Endothelial cell of umbilical vein (primary cell): ENCODE results near the gene TMEM107. TPM values are rescaled to one million over a fixed set of nuclear protein-coding genes. Genes with fewer than 3 reads are reported as not detected.

Experiments used
- BruUV-seq: library from RNA; stranded (reverse); fragments of 400-500 nt; replicated peaks from 2 replicates; lab custom pipeline; 2021; lab: Mats Ljungman, UMichigan
- CTCF ChIA-PET: fragments of 300-600, 350-600 bp; sonication (Branson Sonifier 250); formaldehyde crosslinking; loops from one replicate; lab custom pipeline; 2021; ENCODE audit warnings: antibody characterized with exemption, inconsistent platforms; lab: Charles Lee
- POLR2A ChIA-PET: fragments of 300-600, 350-600 bp; sonication (Branson Sonifier 250); formaldehyde crosslinking; loops from one replicate; lab custom pipeline; 2021; ENCODE audit warnings: antibody characterized with exemption, inconsistent platforms; lab: Charles Lee
- DNase-seq: peaks from one replicate; pipeline ENCODE4 v3.0.0-alpha.2; 2011; ENCODE audit warnings: low read depth, low spot score
- FAIRE-seq: peaks from 2 replicates; lab custom pipeline; 2011; peaks lifted over from hg19 to GRCh38; lab: Jason Lieb, UNC
- H2AFZ ChIP-seq: 2 replicates; pipeline ENCODE4 v1.6.0; 2012; ENCODE audit warnings: low read depth, low read length, control low read depth, inconsistent platforms
- H3K27ac ChIP-seq: 2 replicates; pipeline ENCODE4 v1.5.1; 2011; ENCODE audit warnings: low read depth, mild to moderate bottlenecking, control low read depth, low read length, moderate library complexity; ENCODE audit not compliant: insufficient read depth
- H3K27me3 ChIP-seq, 2 experiments: 2 replicates each; pipeline versions ENCODE4 v1.6.0 to v1.6.1; 2011; ENCODE audit warnings: low read length in 2 of 2, mixed read lengths in 1 of 2; ENCODE audit not compliant: control insufficient read depth in 2 of 2, insufficient read depth in 2 of 2
- H3K36me3 ChIP-seq, 2 experiments: 2 replicates in 1 of 2; 3 replicates in 1 of 2; pipeline ENCODE4 v1.5.1; 2011; ENCODE audit warnings: low read length in 2 of 2, mild to moderate bottlenecking in 1 of 2, moderate library complexity in 1 of 2; ENCODE audit not compliant: control insufficient read depth in 2 of 2, insufficient read depth in 2 of 2; ENCODE audit errors: extremely low read depth in 1 of 2
- H3K4me1 ChIP-seq: 3 replicates; pipeline ENCODE4 v1.5.1; 2011; ENCODE audit warnings: mild to moderate bottlenecking, low read length; ENCODE audit not compliant: control insufficient read depth, insufficient read depth; ENCODE audit errors: extremely low read depth
- H3K4me2 ChIP-seq: 2 replicates; pipeline ENCODE4 v1.6.1; 2011; ENCODE audit warnings: low read length, control low read depth, mixed read lengths; ENCODE audit not compliant: insufficient read depth
- H3K4me3 ChIP-seq, 3 experiments: fragments of 200-600 bp in 1 of 3; sonication (generic), shearing (Covaris generic) in 1 of 3; replicated peaks in 1 of 3; 2 replicates each; pipeline ENCODE4 v1.5.1; 2011 to 2016; ENCODE audit warnings: control low read depth in 3 of 3, low read length in 3 of 3, mild to moderate bottlenecking in 2 of 3, inconsistent platforms in 1 of 3, low read depth in 1 of 3, moderate library complexity in 1 of 3; ENCODE audit not compliant: insufficient read depth in 1 of 3
- H3K79me2 ChIP-seq: 2 replicates; pipeline ENCODE4 v1.6.0; 2012; ENCODE audit warnings: low read length, inconsistent platforms; ENCODE audit not compliant: control insufficient read depth, insufficient read depth
- H3K9ac ChIP-seq: replicated peaks from 2 replicates; pipeline ENCODE3; 2011; ENCODE audit warnings: low read length, control low read depth; ENCODE audit not compliant: insufficient read depth; ENCODE audit errors: extremely low read depth
- H3K9me1 ChIP-seq: replicated peaks from 3 replicates; pipeline ENCODE4 v1.6.0; 2011; ENCODE audit warnings: mild to moderate bottlenecking, low read length; ENCODE audit not compliant: control insufficient read depth, insufficient read depth; ENCODE audit errors: extremely low read depth
- H3K9me3 ChIP-seq: replicated peaks from 2 replicates; pipeline ENCODE4 v1.5.1; 2012; ENCODE audit warnings: low read length, inconsistent platforms; ENCODE audit not compliant: control insufficient read depth, insufficient read depth
- H4K20me1 ChIP-seq: replicated peaks from 2 replicates; pipeline ENCODE3; 2011; ENCODE audit warnings: mild to moderate bottlenecking, low read length; ENCODE audit not compliant: control insufficient read depth, insufficient read depth; ENCODE audit errors: extremely low read depth
- CTCF ChIP-seq, 2 donors: IDR thresholded peaks; 1 replicate in 1 of 2; 2 replicates in 1 of 2; pipeline ENCODE4 v1.5.1; 2011; ENCODE audit warnings: low read length in 2 of 2, mild to moderate bottlenecking in 2 of 2, moderate library complexity in 2 of 2, control low read depth in 1 of 2, inconsistent platforms in 1 of 2, low read depth in 1 of 2; ENCODE audit not compliant: insufficient read depth in 1 of 2; ENCODE audit errors: extremely low read depth in 1 of 2
- EZH2 ChIP-seq: IDR thresholded peaks from 2 replicates; pipeline ENCODE4 v1.6.1; 2012; ENCODE audit warnings: borderline replicate concordance, low read depth, mild to moderate bottlenecking, moderate library complexity, low read length, inconsistent platforms; ENCODE audit not compliant: severe bottlenecking
- FOS ChIP-seq: IDR thresholded peaks from 2 replicates; pipeline ENCODE4 v1.6.1; 2011; ENCODE audit warnings: mild to moderate bottlenecking, low read length, moderate library complexity, borderline replicate concordance; ENCODE audit not compliant: insufficient read depth
- GATA2 ChIP-seq: IDR thresholded peaks from 2 replicates; pipeline ENCODE4 v1.7.0; 2011; ENCODE audit warnings: low read depth, mild to moderate bottlenecking, moderate library complexity, mixed read lengths, low read length; ENCODE audit not compliant: insufficient read length, insufficient read depth
- JUN ChIP-seq: IDR thresholded peaks from 2 replicates; pipeline ENCODE4 v1.6.1; 2011; ENCODE audit warnings: borderline replicate concordance, low read depth; ENCODE audit not compliant: insufficient read length, insufficient read depth
- MYC ChIP-seq: IDR thresholded peaks from one replicate; pipeline ENCODE4 v1.6.1; 2011; ENCODE audit warnings: mild to moderate bottlenecking, low read depth, low read length
- POLR2A ChIP-seq: IDR thresholded peaks from 2 replicates; pipeline ENCODE4 v1.6.1; 2012; ENCODE audit warnings: low read depth, mild to moderate bottlenecking, control low read depth, low read length
- POLR2AphosphoS5 ChIP-seq: IDR thresholded peaks from 2 replicates; pipeline ENCODE4 v1.6.1; 2012; ENCODE audit warnings: low read depth, mild to moderate bottlenecking, control low read depth, low read length, moderate library complexity; ENCODE audit not compliant: insufficient read depth
- dilution Hi-C: fragments of 300-500 bp; cut with MboI; formaldehyde crosslinking; loops from one replicate; pipeline ENCODE4 v1.15.0; 2019; ENCODE audit warnings: low sequenced_read_pairs; ENCODE audit not compliant: extremely low pct_ligation_motif_present
- intact Hi-C: fragments of 100-400 bp; cut with micrococcal nuclease; formaldehyde crosslinking; loops from one replicate; pipeline ENCODE4 v1.10.0; 2022
- polyA plus RNA-seq, 4 experiments: library from polyadenylated mRNA; depleted of rRNA in 3 of 4; stranded (reverse) in 3 of 4; unstranded in 1 of 4; fragments of >200 nt; gene quantifications; 2 replicates each; pipeline versions ENCODE4 v1.2.1 to v1.2.3, GENCODE V29; 2011 to 2012; ENCODE audit warnings: missing spikeins in 1 of 4
- total RNA-seq: library from RNA; stranded (reverse); gene quantifications from 2 replicates; pipeline ENCODE4 v1.2.3, GENCODE V29; 2021
- TF ChIP-seq, protein P1 (sequence below): IDR thresholded peaks from 2 replicates; pipeline ENCODE4 v1.6.1; 2011; ENCODE audit not compliant: insufficient read depth, insufficient read length

Gene TMEM107
- total and polyA plus RNA-seq, 2 donors (not counting 3 experiments of a cell fraction or from before 2014, with no cell fraction given) = 20.4 to 31.6 TPM

DNA sequence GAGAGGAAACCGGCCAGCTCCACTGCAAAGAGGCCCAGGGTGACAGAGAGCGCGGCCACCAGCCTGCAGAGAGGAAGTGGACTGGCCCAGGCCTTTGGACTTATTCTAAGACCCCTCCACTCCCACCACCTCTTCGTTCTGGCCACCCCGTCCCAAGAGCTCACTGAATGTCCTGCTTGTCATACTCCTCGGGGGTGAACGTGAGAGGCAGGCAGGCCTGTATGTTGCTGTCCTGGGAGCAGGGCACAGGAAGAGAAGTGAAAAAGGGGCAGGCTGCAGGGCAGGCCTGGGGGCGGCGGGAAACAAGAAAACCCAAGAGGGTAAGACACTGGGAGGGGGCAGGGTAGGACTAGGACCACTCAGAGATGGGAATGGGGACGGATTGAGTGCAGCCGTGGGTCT lies 384 bp downstream of the TMEM107 start:
- Histone ChIP-seq H2AFZ (peak overlapping the region; percentile 91), H3K4me1 (peaks cover 23% of the 10 kb centered on the region), H3K36me3 (no peaks in the 10 kb centered on the region), H3K79me2 (no peaks in the 10 kb centered on the region), H4K20me1 (no peaks in the 10 kb centered on the region), H3K27me3 (no peaks in the 10 kb centered on the region), H3K4me3 (peak overlapping the region; percentile 21 to 61 (median 42)), H3K9me3 (no peaks in the 10 kb centered on the region), H3K9me1 (no peaks in the 10 kb centered on the region), H3K9ac (peak overlapping the region; percentile 69), H3K27ac (peak overlapping the region; percentile 29), H3K4me2 (peak overlapping the region; percentile 64)
- dilution Hi-C loops (no loop called here), intact Hi-C loops (no loop called here)
- CTCF ChIA-PET = interaction anchor here (1.4 kb wide), 2 partner anchors 11 to 116 kb away, joined by 3 to 4 read pairs; no protein-coding TSS in a partner anchor
- TF ChIP-seq, protein P1, sequence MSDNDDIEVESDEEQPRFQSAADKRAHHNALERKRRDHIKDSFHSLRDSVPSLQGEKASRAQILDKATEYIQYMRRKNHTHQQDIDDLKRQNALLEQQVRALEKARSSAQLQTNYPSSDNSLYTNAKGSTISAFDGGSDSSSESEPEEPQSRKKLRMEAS = no peak
- no peak for TF ChIP-seq CTCF (IDR thresholded peaks at IDR 0.05; ENCODE audit: extremely low read depth in 1 of 2, insufficient read depth in 1 of 2, low read depth in 1 of 2, low read length in 2 of 2)
- no peak for TF ChIP-seq POLR2A
- TF ChIP-seq MYC = no peak
- TF ChIP-seq EZH2 = no peak
- no peak for TF ChIP-seq FOS
- no peak for TF ChIP-seq GATA2
- TF ChIP-seq POLR2AphosphoS5 = no peak
- no peak for TF ChIP-seq JUN
- FAIRE-seq = no peak
- POLR2A ChIA-PET = no interaction called here
- DNase-seq = no peak
- BruUV-seq = no TSS peak
